Breast epithelium (tissue), 4 donors: Measurements from ENCODE around the gene CLEC18C. TPM values are rescaled to one million over a fixed set of nuclear protein-coding genes. Genes with fewer than 3 reads are reported as not detected.

Experiments
- DNase-seq, 2 donors: peaks; one replicate each; pipeline ENCODE4 v3.0.0-alpha.2; 2019; ENCODE audit warnings: low spot score in 2 of 2
- H3K27ac ChIP-seq, 2 donors: fragments of 200-600 bp; sonication (generic) in 1 of 2; one replicate each; pipeline ENCODE4 v1.5.1; 2016 to 2019; ENCODE audit warnings: mild to moderate bottlenecking in 1 of 2
- H3K27me3 ChIP-seq, 2 donors: fragments of 200-600 bp; sonication (generic) in 1 of 2; one replicate each; pipeline versions ENCODE4 v1.5.1 to v1.6.0; 2017 to 2019; ENCODE audit warnings: control low read depth in 1 of 2, mild to moderate bottlenecking in 1 of 2
- H3K36me3 ChIP-seq: fragments of 200-600 bp; one replicate; pipeline ENCODE4 v1.5.1; 2019
- H3K4me1 ChIP-seq, 2 donors: fragments of 200-600 bp; sonication (generic); one replicate each; pipeline ENCODE4 v1.5.1; 2016 to 2019; ENCODE audit warnings: control low read depth in 1 of 2
- H3K4me3 ChIP-seq, 3 donors: fragments of 200-600 bp; sonication (generic); 1 replicate in 2 of 3; 2 replicates in 1 of 3; pipeline ENCODE4 v1.5.1; 2016 to 2019; ENCODE audit warnings: mild to moderate bottlenecking in 3 of 3, moderate library complexity in 2 of 3
- H3K9me3 ChIP-seq, 2 donors: fragments of 200-600 bp; sonication (generic) in 1 of 2; one replicate each; pipeline ENCODE4 v1.5.1; 2016 to 2019; ENCODE audit warnings: control low read depth in 1 of 2
- POLR2A ChIP-seq: fragments of 450-650 bp; IDR thresholded peaks from one replicate; pipeline ENCODE4 v1.6.1; 2016; ENCODE audit warnings: antibody characterized with exemption, mild to moderate bottlenecking, moderate library complexity
- POLR2AphosphoS5 ChIP-seq, 3 donors: sonication (generic); formaldehyde crosslinking; IDR thresholded peaks; one replicate each; pipeline ENCODE4 v1.6.1; 2017; ENCODE audit warnings: antibody characterized with exemption in 3 of 3
- intact Hi-C: fragments of 100-400 bp; cut with DNase I; formaldehyde crosslinking; loops from one replicate; pipeline ENCODE4 v1.15.1; 2023; ENCODE audit warnings: low total_unique reads
- total RNA-seq, 3 donors: library from RNA; depleted of rRNA; stranded (reverse); fragments of >200 nt; gene quantifications; one replicate each; pipeline ENCODE4 v1.1.0, GENCODE V29; 2016
- TF ChIP-seq, protein P1 (sequence below), 3 donors: fragments of 450-650 bp; IDR thresholded peaks; one replicate each; pipeline ENCODE4 v1.5.1; 2016 to 2017; ENCODE audit warnings: antibody characterized with exemption in 3 of 3, mild to moderate bottlenecking in 3 of 3, moderate library complexity in 3 of 3

CLEC18C gene
- total RNA-seq, 3 donors from 2014 or later, result 0.15 to 0.66 TPM; not detected in 1

DNA sequence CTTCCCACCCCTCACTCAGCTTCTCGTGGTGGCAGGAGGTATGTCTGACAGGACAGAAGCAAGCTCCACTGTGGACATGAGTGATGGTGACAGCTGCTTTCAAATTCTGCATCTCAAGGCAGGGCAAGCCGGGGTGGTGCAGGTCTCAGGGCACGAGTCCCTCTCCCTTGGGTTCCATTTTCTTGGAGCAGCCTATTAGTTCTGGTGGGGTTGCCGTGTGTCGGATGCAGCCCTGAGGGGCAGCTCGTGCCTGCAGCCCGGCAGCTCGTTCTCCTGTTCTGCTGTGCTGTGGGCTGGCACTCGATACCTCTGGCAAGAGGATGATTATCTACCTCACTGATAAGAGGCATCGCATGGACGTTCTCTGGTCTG is 16.5 kb upstream of the CLEC18C start:
- no peak for DNase-seq
- H3K4me1 ChIP-seq, result no peaks in the 10 kb centered on the region
- H3K9me3 ChIP-seq, result no peaks in the 10 kb centered on the region
- no peaks in the 10 kb centered on the region for H3K27me3 ChIP-seq
- intact Hi-C loops, result no loop called here
- no peak for TF ChIP-seq POLR2A
- TF ChIP-seq POLR2AphosphoS5 (IDR thresholded peaks at IDR 0.05), result no peak
- H3K27ac ChIP-seq, result no peak overlapping the region
- peaks cover 29% of the 10 kb centered on the region for H3K36me3 ChIP-seq
- no peak overlapping the region for H3K4me3 ChIP-seq

DNA sequence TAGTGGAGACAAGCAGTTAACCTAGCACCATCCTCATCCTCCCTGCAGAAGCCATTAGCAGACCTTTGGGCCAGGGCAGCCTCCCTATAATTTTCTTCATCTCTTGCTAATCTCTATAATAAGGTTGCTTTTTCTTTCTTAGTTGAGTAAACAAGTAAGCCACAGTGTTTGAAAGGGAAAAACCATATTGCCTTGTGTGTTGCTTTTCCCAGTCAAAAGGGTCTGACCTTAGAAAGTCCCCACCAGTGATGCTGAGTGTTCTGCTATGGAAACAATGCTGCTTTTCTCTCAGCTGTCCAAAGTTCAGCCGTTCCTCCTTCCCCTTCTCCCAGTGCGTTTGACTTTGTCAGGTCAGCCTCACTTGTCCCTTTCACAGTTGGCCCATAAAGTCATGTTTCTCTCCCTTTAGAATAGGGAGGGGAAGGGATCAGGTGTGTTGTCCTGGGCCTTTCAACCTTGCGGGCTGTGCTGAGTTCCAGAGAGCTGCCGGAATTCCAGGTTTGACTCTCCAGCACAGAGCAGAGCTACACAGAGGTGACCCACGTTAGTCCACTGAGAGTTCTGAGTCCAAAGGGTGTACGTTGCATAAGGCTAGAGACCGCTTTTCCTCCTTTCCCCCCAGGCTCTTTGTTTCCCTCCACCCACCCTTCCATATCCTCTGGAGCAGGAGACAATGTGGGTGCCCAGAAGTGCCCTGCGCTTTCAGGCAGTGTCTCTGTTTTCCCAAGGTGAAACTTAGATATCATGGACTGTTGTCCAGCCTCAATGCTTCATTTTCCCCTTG is 15.9 kb upstream of the CLEC18C start:
- intact Hi-C loops, result no loop called here
- Histone ChIP-seq H3K4me1 (no peaks in the 10 kb centered on the region), H3K27me3 (no peaks in the 10 kb centered on the region), H3K36me3 (peaks cover 24% of the 10 kb centered on the region), H3K4me3 (no peak overlapping the region), H3K27ac (no peak overlapping the region), H3K9me3 (no peaks in the 10 kb centered on the region)
- no peak for DNase-seq
- TF ChIP-seq POLR2AphosphoS5 (IDR thresholded peaks at IDR 0.05) (no peak), POLR2A (no peak)
- TF ChIP-seq, protein P1, sequence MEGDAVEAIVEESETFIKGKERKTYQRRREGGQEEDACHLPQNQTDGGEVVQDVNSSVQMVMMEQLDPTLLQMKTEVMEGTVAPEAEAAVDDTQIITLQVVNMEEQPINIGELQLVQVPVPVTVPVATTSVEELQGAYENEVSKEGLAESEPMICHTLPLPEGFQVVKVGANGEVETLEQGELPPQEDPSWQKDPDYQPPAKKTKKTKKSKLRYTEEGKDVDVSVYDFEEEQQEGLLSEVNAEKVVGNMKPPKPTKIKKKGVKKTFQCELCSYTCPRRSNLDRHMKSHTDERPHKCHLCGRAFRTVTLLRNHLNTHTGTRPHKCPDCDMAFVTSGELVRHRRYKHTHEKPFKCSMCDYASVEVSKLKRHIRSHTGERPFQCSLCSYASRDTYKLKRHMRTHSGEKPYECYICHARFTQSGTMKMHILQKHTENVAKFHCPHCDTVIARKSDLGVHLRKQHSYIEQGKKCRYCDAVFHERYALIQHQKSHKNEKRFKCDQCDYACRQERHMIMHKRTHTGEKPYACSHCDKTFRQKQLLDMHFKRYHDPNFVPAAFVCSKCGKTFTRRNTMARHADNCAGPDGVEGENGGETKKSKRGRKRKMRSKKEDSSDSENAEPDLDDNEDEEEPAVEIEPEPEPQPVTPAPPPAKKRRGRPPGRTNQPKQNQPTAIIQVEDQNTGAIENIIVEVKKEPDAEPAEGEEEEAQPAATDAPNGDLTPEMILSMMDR (IDR thresholded peaks at IDR 0.05), result no peak

DNA sequence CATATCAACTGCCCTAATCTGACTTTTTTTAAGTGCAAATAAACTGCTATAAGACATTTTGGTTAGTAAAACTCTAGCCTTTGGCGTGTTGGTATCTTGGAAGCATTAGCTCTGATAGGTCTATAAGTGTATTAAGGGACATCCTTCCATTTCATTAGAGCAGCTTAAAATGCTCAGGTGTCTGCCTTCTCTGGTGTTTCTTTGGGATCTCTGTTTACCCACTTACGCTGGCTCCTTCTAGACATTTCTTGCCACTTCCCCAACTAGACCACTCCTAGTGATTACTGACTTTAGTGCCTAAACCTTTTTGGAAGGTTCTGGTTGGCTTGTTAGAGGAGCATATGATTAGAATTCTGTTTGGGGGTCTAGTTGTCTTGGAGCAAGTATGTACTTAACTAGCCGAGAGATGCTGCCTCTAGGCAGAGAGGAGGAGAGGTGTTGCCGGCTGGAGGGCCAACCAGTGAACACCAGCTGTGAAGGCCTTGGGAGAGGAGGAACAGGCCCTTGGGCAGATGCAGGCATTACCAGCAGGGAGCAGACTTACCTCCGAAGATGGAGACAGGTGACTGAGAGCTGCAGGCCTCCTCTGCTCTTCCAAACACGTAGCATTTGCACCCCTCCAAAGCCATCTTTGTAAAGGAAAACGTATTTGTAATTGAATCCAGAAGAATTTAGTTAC is 15.2 kb upstream of the CLEC18C start:
- Histone ChIP-seq H3K36me3 (peaks cover 19% of the 10 kb centered on the region), H3K27me3 (no peaks in the 10 kb centered on the region), H3K4me1 (no peaks in the 10 kb centered on the region), H3K9me3 (no peaks in the 10 kb centered on the region), H3K27ac (no peak overlapping the region), H3K4me3 (no peak overlapping the region)
- intact Hi-C loops, result no loop called here
- DNase-seq, result no peak
- TF ChIP-seq, protein P1 (IDR thresholded peaks at IDR 0.05), result no peak
- TF ChIP-seq POLR2AphosphoS5 (IDR thresholded peaks at IDR 0.05), result no peak
- no peak for TF ChIP-seq POLR2A

DNA sequence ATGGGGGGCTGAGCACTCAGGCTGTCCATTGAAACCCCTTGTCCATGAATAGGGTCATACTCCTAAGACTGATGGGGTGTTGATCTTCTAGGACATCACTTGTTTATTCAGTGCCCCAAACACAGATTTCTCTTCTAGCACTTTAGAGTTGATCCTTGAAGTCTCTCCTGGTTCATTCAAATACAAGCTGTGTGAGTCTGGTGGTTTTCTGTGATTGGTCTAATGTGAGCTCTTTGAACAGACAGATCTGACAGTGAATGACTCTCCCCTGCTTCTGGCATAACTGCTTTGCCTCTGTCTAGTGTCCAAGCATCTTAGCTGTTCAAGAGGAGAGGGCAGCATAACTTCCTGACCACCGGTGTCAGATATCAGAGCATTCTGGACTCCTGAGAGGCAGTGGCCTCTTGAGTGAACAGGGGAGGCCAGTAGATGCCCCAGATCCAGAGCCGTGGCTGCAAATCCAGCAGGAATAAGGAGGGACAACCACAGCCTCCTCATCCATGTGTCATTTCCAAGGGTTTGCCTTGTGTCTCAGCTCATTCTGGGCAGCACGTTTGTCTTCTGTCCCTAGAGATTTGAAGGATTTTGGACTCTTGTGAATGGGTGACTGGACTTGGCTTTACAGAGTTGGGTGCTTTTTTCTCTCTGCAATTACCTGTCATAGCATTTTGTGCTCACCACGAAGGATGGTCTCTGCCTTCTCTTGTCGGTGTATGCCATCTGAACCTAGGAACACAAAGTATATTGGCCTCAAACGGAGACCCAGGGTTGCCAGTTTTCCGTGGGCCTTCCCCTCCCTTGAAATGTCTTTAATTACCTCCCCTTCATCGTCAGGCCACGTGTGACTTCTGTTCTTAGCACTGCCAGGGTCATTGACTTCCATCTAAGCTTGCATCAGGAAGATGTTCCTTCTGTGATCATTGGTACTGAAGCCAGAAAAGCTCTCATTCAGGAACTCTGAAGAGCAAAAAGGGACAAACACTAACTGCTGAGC is 13.9 kb upstream of the CLEC18C start:
- H3K27me3 ChIP-seq, result no peaks in the 10 kb centered on the region
- H3K27ac ChIP-seq, result no peak overlapping the region
- DNase-seq, result no peak
- no peak for TF ChIP-seq POLR2AphosphoS5 (IDR thresholded peaks at IDR 0.05)
- TF ChIP-seq POLR2A, result no peak
- TF ChIP-seq, protein P1 (IDR thresholded peaks at IDR 0.05), result no peak
- intact Hi-C loops, result no loop called here
- peaks cover 19% of the 10 kb centered on the region for H3K36me3 ChIP-seq
- H3K4me3 ChIP-seq, result no peak overlapping the region
- no peaks in the 10 kb centered on the region for H3K9me3 ChIP-seq
- H3K4me1 ChIP-seq, result no peaks in the 10 kb centered on the region

DNA sequence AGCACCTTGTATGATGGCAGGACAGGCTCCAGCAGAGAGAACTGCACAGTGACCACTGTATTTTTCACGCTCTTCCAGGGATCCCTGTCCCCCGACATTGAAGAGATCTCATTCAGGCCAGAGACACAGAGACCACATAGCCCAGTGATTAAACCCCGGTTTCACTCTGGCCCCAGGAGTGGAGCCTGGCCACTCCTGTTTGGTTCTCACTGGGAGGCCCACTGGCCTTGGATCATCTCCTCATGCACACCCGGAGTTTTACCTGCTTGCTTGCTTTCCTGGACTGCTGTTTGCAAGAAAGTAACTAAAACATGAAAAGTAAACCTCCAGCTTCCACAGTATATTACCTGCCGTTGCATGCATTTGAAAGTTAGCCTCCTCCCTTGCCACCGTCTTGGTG is 13.2 kb upstream of the CLEC18C start:
- peaks cover 19% of the 10 kb centered on the region for H3K36me3 ChIP-seq
- intact Hi-C loops, result no loop called here

More for the DNA sequence above, 13.2 kb upstream of the CLEC18C start:
- TF ChIP-seq POLR2AphosphoS5 (IDR thresholded peaks at IDR 0.05) (no peak), POLR2A (no peak)
- TF ChIP-seq, protein P1 (IDR thresholded peaks at IDR 0.05), result no peak
- no peaks in the 10 kb centered on the region for H3K4me1 ChIP-seq
- no peaks in the 10 kb centered on the region for H3K9me3 ChIP-seq
- no peaks in the 10 kb centered on the region for H3K27me3 ChIP-seq
- no peak overlapping the region for H3K27ac ChIP-seq
- no peak for DNase-seq
- no peak overlapping the region for H3K4me3 ChIP-seq
